OCI-LY1 (cell line): ENCODE data around the gene SLC30A10.

Experiments used
- H2AFZ ChIP-seq: fragments of 200-600 bp; sonication (generic), shearing (Covaris generic); 2 replicates; pipeline ENCODE4 v1.6.0; 2014; ENCODE audit warnings: antibody characterized with exemption, mild to moderate bottlenecking, low read length
- H3F3A ChIP-seq: fragments of 200-600 bp; sonication (generic), shearing (Covaris generic); 2 replicates; pipeline ENCODE4 v1.6.0; 2014; ENCODE audit warnings: mild to moderate bottlenecking, antibody characterized with exemption, low read length, moderate library complexity; ENCODE audit not compliant: insufficient read depth
- H3K27ac ChIP-seq: fragments of 200-600 bp; sonication (generic); 2 replicates; pipeline ENCODE4 v1.5.1; 2014; ENCODE audit warnings: low read length, mixed run types, mild to moderate bottlenecking, low read depth; ENCODE audit not compliant: poor library complexity, severe bottlenecking
- H3K27me3 ChIP-seq: fragments of 200-600 bp; sonication (generic); 2 replicates; pipeline ENCODE4 v1.6.0; 2014; ENCODE audit warnings: antibody characterized with exemption, mild to moderate bottlenecking, low read length, moderate library complexity; ENCODE audit not compliant: insufficient read depth
- H3K36me3 ChIP-seq: fragments of 200-600 bp; sonication (generic); 2 replicates; pipeline ENCODE4 v1.6.1; 2014; ENCODE audit warnings: mild to moderate bottlenecking, antibody characterized with exemption, low read length, moderate library complexity, mixed read lengths; ENCODE audit not compliant: insufficient read depth
- H3K4me1 ChIP-seq: fragments of 200-600 bp; sonication (generic); 2 replicates; pipeline ENCODE4 v1.5.1; 2014; ENCODE audit warnings: mild to moderate bottlenecking, low read length, moderate library complexity; ENCODE audit not compliant: insufficient read depth, severe bottlenecking
- H3K4me2 ChIP-seq: fragments of 200-600 bp; sonication (generic), shearing (Covaris generic); 2 replicates; pipeline ENCODE4 v1.6.1; 2014; ENCODE audit warnings: low read length
- H3K4me3 ChIP-seq: fragments of 200-600 bp; sonication (generic); 2 replicates; pipeline ENCODE4 v1.5.1; 2014; ENCODE audit warnings: low read length, low read depth, mild to moderate bottlenecking, mixed read lengths; ENCODE audit not compliant: poor library complexity, severe bottlenecking
- H3K79me2 ChIP-seq: fragments of 200-600 bp; shearing (Covaris generic); 2 replicates; pipeline ENCODE4 v1.6.1; 2016; ENCODE audit warnings: mixed run types, low read length, mixed read lengths; ENCODE audit not compliant: insufficient read depth
- H3K9ac ChIP-seq: fragments of 200-600 bp; sonication (generic), shearing (Covaris generic); 2 replicates; pipeline ENCODE4 v1.6.1; 2014; ENCODE audit warnings: mild to moderate bottlenecking, low read length, mixed read lengths
- H3K9me2 ChIP-seq: fragments of 200-600 bp; sonication (generic), shearing (Covaris generic); 2 replicates; pipeline ENCODE4 v1.6.1; 2014; ENCODE audit warnings: low read depth, mild to moderate bottlenecking, low read length, mixed read lengths
- H3K9me3 ChIP-seq: fragments of 200-600 bp; shearing (Covaris generic); 2 replicates; pipeline ENCODE4 v1.6.1; 2014; ENCODE audit warnings: low read length, mixed read lengths
- H4K20me1 ChIP-seq: fragments of 200-600 bp; sonication (generic), shearing (Covaris generic); 2 replicates; pipeline ENCODE4 v1.6.0; 2016; ENCODE audit warnings: mild to moderate bottlenecking, low read length; ENCODE audit not compliant: insufficient read depth
- EZH2 ChIP-seq: fragments of 200-600 bp; sonication (generic), shearing (Covaris generic); IDR thresholded peaks from 2 replicates; pipeline ENCODE4 v1.8.0; 2017; ENCODE audit warnings: borderline replicate concordance, mixed run types, mild to moderate bottlenecking, antibody characterized with exemption, low read length, moderate library complexity, mixed read lengths
- TF ChIP-seq, protein P1 (sequence below): fragments of 200-600 bp; sonication (generic), shearing (Covaris generic); IDR thresholded peaks from 2 replicates; pipeline ENCODE4 v1.5.1; 2017; ENCODE audit warnings: mild to moderate bottlenecking, antibody characterized with exemption, low read length, moderate library complexity, mixed read lengths

Gene SLC30A10

DNA sequence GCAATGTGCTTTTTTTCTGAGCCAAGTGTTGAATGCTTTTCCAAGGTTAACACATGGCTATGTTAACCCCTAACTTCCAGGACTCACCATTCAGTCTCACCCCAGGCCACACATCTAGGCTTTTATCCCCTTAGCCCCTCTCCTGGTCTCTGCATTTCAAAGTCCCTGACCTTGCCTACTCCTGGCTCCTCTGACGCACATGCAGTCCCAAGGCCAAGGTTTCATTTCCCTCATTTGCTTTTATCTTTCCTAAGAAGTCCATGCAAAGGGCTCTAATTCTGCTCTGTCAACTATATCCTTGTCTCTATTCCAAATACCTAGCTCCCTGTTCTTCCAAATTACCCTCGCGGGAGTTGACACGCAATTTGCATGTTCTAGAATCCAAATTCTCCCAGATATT is 25.4 kb downstream of the SLC30A10 start:
- H3K36me3 ChIP-seq: no peaks in the 10 kb centered on the region
- no peaks in the 10 kb centered on the region for H3K9me3 ChIP-seq
- no peaks in the 10 kb centered on the region for H3K27me3 ChIP-seq
- H3K4me2 ChIP-seq: no peak overlapping the region
- no peaks in the 10 kb centered on the region for H3K79me2 ChIP-seq
- no peaks in the 10 kb centered on the region for H3K4me1 ChIP-seq
- H3K4me3 ChIP-seq: no peak overlapping the region
- H3K9me2 ChIP-seq: no peaks in the 10 kb centered on the region
- no peaks in the 10 kb centered on the region for H4K20me1 ChIP-seq
- H3K27ac ChIP-seq: no peak overlapping the region
- H3K9ac ChIP-seq: no peak overlapping the region
- TF ChIP-seq, protein P1, sequence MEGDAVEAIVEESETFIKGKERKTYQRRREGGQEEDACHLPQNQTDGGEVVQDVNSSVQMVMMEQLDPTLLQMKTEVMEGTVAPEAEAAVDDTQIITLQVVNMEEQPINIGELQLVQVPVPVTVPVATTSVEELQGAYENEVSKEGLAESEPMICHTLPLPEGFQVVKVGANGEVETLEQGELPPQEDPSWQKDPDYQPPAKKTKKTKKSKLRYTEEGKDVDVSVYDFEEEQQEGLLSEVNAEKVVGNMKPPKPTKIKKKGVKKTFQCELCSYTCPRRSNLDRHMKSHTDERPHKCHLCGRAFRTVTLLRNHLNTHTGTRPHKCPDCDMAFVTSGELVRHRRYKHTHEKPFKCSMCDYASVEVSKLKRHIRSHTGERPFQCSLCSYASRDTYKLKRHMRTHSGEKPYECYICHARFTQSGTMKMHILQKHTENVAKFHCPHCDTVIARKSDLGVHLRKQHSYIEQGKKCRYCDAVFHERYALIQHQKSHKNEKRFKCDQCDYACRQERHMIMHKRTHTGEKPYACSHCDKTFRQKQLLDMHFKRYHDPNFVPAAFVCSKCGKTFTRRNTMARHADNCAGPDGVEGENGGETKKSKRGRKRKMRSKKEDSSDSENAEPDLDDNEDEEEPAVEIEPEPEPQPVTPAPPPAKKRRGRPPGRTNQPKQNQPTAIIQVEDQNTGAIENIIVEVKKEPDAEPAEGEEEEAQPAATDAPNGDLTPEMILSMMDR: no peak
- no peak overlapping the region for H2AFZ ChIP-seq
- H3F3A ChIP-seq: no peaks in the 10 kb centered on the region

DNA sequence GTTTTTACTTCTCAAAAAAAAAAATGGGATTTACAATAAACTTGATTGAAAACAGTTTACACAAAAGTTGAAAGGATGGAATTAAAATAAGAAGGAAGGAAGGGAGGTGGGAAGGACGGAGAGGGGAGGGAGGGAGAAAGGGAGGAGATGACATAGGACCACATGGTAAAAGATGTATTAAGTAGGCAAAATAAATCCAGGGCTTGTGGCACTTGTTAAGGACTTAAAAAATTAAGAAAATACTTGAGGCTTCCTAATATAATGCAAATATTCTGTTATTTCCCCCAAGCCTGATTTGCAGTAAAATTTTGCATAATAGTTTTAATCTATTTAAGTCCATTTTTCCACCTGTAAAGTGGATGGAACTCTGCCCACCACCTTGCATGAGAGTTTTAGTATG is 27.5 kb downstream of the SLC30A10 start:
- Histone ChIP-seq H3K27me3 (no peaks in the 10 kb centered on the region), H4K20me1 (no peaks in the 10 kb centered on the region), H3K4me2 (no peak overlapping the region), H3K9me2 (no peaks in the 10 kb centered on the region), H3K4me1 (no peaks in the 10 kb centered on the region), H3K4me3 (no peak overlapping the region), H3K9me3 (no peaks in the 10 kb centered on the region), H3K79me2 (no peaks in the 10 kb centered on the region), H3K9ac (no peak overlapping the region), H3K27ac (no peak overlapping the region), H3K36me3 (no peaks in the 10 kb centered on the region), H3F3A (no peaks in the 10 kb centered on the region), H2AFZ (no peak overlapping the region)
- no peak for TF ChIP-seq EZH2
- TF ChIP-seq, protein P1: no peak

DNA sequence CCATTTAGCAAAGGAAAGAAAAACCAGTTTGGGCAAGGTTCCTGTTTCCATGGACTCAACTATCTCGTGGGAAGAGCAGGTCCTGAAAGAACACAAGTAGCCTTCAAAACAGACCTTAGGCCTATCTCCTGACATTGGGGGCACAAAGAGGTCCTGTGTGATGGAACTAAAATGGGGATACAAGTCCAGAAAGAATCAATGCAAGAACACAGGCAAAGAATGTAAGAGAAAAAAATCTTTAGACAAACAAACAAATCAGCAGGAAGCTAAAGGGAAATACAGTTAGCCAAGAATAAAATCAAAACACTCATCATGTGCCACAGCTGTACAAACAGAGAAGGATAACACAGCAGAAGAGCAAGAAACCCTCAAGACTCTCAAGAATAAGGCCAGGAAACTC is 28.2 kb downstream of the SLC30A10 start:
- Histone ChIP-seq H3K4me3 (no peak overlapping the region), H3K79me2 (no peaks in the 10 kb centered on the region), H3K27me3 (no peaks in the 10 kb centered on the region), H3K9ac (no peak overlapping the region), H3K9me3 (no peaks in the 10 kb centered on the region), H3K9me2 (no peaks in the 10 kb centered on the region), H3K4me1 (no peaks in the 10 kb centered on the region), H3K27ac (no peak overlapping the region), H4K20me1 (no peaks in the 10 kb centered on the region), H3K4me2 (no peak overlapping the region), H3K36me3 (no peaks in the 10 kb centered on the region), H2AFZ (no peak overlapping the region), H3F3A (no peaks in the 10 kb centered on the region)
- TF ChIP-seq EZH2: no peak
- TF ChIP-seq, protein P1: no peak
